ENCODE results near the gene KCNAB1. TPM values are rescaled to one million over a fixed set of nuclear protein-coding genes. Genes with fewer than 3 reads are reported as not detected.

KCNAB1 gene
- total RNA-seq, 1 donor from 2014 or later: not detected

- intact Hi-C loops (cut with micrococcal nuclease): no loop called here
- Mint-ChIP-seq H3K27me3 (peaks cover 2% of the 10 kb centered on the region), H3K4me3 (no peak overlapping the region), H3K9me3 (no peaks in the 10 kb centered on the region), H3K27ac (no peak overlapping the region), H3K36me3 (ENCODE audit: low read depth) (no peaks in the 10 kb centered on the region), H3K4me1 (no peaks in the 10 kb centered on the region)
- TF ChIP-seq, protein P1, sequence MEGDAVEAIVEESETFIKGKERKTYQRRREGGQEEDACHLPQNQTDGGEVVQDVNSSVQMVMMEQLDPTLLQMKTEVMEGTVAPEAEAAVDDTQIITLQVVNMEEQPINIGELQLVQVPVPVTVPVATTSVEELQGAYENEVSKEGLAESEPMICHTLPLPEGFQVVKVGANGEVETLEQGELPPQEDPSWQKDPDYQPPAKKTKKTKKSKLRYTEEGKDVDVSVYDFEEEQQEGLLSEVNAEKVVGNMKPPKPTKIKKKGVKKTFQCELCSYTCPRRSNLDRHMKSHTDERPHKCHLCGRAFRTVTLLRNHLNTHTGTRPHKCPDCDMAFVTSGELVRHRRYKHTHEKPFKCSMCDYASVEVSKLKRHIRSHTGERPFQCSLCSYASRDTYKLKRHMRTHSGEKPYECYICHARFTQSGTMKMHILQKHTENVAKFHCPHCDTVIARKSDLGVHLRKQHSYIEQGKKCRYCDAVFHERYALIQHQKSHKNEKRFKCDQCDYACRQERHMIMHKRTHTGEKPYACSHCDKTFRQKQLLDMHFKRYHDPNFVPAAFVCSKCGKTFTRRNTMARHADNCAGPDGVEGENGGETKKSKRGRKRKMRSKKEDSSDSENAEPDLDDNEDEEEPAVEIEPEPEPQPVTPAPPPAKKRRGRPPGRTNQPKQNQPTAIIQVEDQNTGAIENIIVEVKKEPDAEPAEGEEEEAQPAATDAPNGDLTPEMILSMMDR (IDR thresholded peaks at IDR 0.05): no peak
- no peak for DNase-seq
- no peak for ATAC-seq (ENCODE audit: low read depth)
- CTCF ChIA-PET: no interaction called here
- POLR2A ChIA-PET: no interaction called here
Measured at GRCh38 chr3:156175570-156175969, 55.2 kb downstream of the KCNAB1 start.

DNA sequence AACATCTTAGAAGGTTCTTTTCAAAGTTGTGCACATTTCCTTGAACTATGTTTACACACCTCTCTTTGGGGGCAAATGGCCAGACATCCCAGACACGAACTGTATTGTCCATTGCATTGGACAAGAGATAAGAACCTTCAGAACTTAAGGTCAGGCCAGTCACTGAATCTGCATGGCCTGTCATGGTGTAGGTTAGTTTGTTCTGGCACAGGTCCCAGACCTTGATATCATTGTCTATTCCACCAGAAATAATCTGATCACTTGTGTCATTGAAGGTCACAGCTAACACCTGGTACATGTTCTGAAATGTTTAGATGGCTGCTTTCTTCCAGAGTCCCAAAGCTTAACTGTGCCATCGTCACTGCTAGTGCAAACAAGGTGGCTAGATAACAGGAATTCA, 55.7 kb downstream of the KCNAB1 start:
- no peaks in the 10 kb centered on the region for H3K9me3 Mint-ChIP-seq
- H3K27ac Mint-ChIP-seq: no peak overlapping the region
- POLR2A ChIA-PET: no interaction called here
- ATAC-seq (ENCODE audit: low read depth) (no peak), DNase-seq (no peak)
- TF ChIP-seq, protein P1 (IDR thresholded peaks at IDR 0.05): no peak
- H3K36me3 Mint-ChIP-seq (ENCODE audit: low read depth): no peaks in the 10 kb centered on the region
- CTCF ChIA-PET: no interaction called here
- H3K27me3 Mint-ChIP-seq: peaks cover 2% of the 10 kb centered on the region
- no peak overlapping the region for H3K4me3 Mint-ChIP-seq
- intact Hi-C loops (cut with micrococcal nuclease): no loop called here
- H3K4me1 Mint-ChIP-seq: no peaks in the 10 kb centered on the region

DNA sequence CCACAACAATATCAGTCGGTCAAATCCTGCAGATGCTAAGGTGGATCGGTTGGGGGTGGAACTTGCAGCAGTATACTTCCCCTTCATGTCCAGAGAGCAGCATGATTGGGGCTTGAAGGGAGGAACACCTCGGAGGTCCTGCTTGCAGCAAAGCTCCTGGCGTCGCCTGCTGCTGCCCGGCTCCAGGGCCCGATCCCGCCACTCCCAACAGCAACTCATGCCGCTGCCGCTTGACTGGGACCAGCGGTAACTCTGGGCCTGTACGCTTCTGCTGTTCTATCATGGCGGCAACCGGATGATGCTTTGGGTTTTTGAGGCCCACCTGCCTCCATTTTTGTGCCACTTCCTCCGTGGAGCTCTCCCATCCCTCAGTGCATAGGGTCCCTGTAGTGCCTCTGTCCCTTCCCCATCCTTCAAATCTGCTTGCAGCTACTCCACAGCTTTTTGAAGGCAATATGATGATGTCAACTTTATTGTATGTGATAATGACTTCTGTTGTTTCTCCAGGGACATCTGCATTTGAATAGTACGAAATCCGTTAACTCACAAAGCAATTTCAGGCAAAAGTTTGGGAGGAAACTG, 56.3 kb downstream of the KCNAB1 start:
- Mint-ChIP-seq H3K36me3 (ENCODE audit: low read depth) (no peaks in the 10 kb centered on the region), H3K4me1 (no peaks in the 10 kb centered on the region), H3K4me3 (no peak overlapping the region), H3K27me3 (peaks cover 2% of the 10 kb centered on the region), H3K27ac (no peak overlapping the region), H3K9me3 (no peaks in the 10 kb centered on the region)
- ChIA-PET CTCF (no interaction called here), POLR2A (no interaction called here)
- intact Hi-C loops (cut with micrococcal nuclease): no loop called here
- ATAC-seq (ENCODE audit: low read depth) (no peak), DNase-seq (no peak)
- TF ChIP-seq, protein P1 (IDR thresholded peaks at IDR 0.05): no peak

DNA sequence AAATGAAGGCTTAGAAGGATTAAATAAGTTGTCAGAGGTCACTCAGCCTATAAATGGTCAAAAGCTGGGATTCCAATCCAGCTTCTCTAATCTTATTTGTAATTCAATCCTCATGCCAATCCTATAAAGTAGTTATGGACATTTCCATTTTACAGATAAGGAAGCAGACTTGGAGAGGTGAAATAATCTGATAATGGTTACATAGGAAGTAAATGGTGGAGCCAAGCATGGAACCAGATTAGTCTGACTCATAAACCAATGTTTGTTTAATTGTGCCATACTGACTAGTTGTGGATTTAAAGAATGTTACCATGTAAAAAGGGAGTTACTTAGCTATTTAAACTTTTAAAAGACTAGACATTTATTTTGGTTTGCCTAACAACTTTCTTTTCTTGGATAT, 59.7 kb downstream of the KCNAB1 start:
- no peak for ATAC-seq (ENCODE audit: low read depth)
- no peaks in the 10 kb centered on the region for H3K27me3 Mint-ChIP-seq
- H3K9me3 Mint-ChIP-seq: no peaks in the 10 kb centered on the region
- no peaks in the 10 kb centered on the region for H3K4me1 Mint-ChIP-seq
- intact Hi-C loops (cut with micrococcal nuclease): no loop called here
- ChIA-PET CTCF (no interaction called here), POLR2A (no interaction called here)
- no peaks in the 10 kb centered on the region for H3K36me3 Mint-ChIP-seq (ENCODE audit: low read depth)
- no peak for DNase-seq
- H3K4me3 Mint-ChIP-seq: no peak overlapping the region
- TF ChIP-seq, protein P1 (IDR thresholded peaks at IDR 0.05): no peak
- H3K27ac Mint-ChIP-seq: no peak overlapping the region

DNA sequence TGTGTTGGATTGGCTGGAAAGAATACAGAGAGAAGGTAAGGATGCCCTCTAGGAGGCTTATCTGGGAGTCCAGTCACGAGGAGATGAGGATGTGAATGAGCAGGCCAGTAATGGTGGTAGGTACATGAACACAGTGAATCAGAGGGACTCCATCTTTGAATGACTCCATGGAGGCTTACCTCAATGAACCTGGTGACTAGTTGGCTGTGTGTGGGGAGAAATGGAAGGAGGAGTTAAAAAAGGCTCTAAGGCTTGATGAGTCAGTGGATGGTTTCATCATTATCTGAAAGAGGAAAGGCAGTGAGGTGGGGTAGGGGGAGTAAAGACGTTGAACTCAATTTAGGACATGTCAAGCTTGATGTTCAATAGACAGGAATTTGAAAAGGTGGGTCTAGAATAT, 61.1 kb downstream of the KCNAB1 start:
- DNase-seq (no peak), ATAC-seq (ENCODE audit: low read depth) (no peak)
- no peak overlapping the region for H3K27ac Mint-ChIP-seq
- no peaks in the 10 kb centered on the region for H3K27me3 Mint-ChIP-seq
- no peaks in the 10 kb centered on the region for H3K9me3 Mint-ChIP-seq
- TF ChIP-seq, protein P1 (IDR thresholded peaks at IDR 0.05): no peak
- POLR2A ChIA-PET: no interaction called here
- CTCF ChIA-PET: no interaction called here
- intact Hi-C loops (cut with micrococcal nuclease): no loop called here
- H3K36me3 Mint-ChIP-seq (ENCODE audit: low read depth): no peaks in the 10 kb centered on the region
- no peaks in the 10 kb centered on the region for H3K4me1 Mint-ChIP-seq
- H3K4me3 Mint-ChIP-seq: no peak overlapping the region

Data from activated B cell treated with CpG ODN at 0.5 μM for 24 hours (primary cell).